HG02571 (cell line): ENCODE results near the gene RBPJ.

Experiments used
- ATAC-seq: cut with Tn5 transposase; IDR thresholded peaks from one replicate; pipeline ENCODE4 v1.9.1; 2021; ENCODE audit warnings: mild to moderate bottlenecking, moderate library complexity; ENCODE audit not compliant: unreplicated experiment

Gene RBPJ

GRCh38 chr4:26454961-26455360 lies 134.1 kb downstream of the RBPJ start:
- ATAC-seq: no peak

- no peak for ATAC-seq
Observed at GRCh38 chr4:26455571-26455970, 134.8 kb downstream of the RBPJ start.

GRCh38 chr4:26457412-26457811 lies 136.6 kb downstream of the RBPJ start:
- ATAC-seq: no peak

- no peak for ATAC-seq
Observed at GRCh38 chr4:26458157-26458561, 137.3 kb downstream of the RBPJ start.

GRCh38 chr4:26459054-26459755 lies 138.4 kb downstream of the RBPJ start:
- ATAC-seq: no peak

GRCh38 chr4:26459756-26460530 lies 139.1 kb downstream of the RBPJ start:
- ATAC-seq: no peak

- ATAC-seq: no peak
Observed at GRCh38 chr4:26462874-26463273, 142.1 kb downstream of the RBPJ start.

- ATAC-seq: no peak
Observed at GRCh38 chr4:26463386-26463785, 142.6 kb downstream of the RBPJ start.

GRCh38 chr4:26464420-26465095 lies 143.7 kb downstream of the RBPJ start:
- no peak for ATAC-seq

GRCh38 chr4:26466578-26467270 lies 145.9 kb downstream of the RBPJ start:
- ATAC-seq: no peak

GRCh38 chr4:26467724-26468123 lies 146.9 kb downstream of the RBPJ start:
- ATAC-seq: no peak

GRCh38 chr4:26468283-26468949 lies 147.6 kb downstream of the RBPJ start:
- ATAC-seq: no peak

- no peak for ATAC-seq
Observed at GRCh38 chr4:26468977-26469376, 148.2 kb downstream of the RBPJ start.

GRCh38 chr4:26471890-26472289 lies 151.1 kb downstream of the RBPJ start:
- no peak for ATAC-seq

GRCh38 chr4:26473893-26474292 lies 153.1 kb downstream of the RBPJ start:
- ATAC-seq: no peak

GRCh38 chr4:26474551-26474950 lies 153.7 kb downstream of the RBPJ start:
- ATAC-seq: no peak

- no peak for ATAC-seq
Observed at GRCh38 chr4:26475716-26476115, 154.9 kb downstream of the RBPJ start.

- ATAC-seq: no peak
Observed at GRCh38 chr4:26476545-26476944, 155.7 kb downstream of the RBPJ start.

GRCh38 chr4:26478330-26478729 lies 157.5 kb downstream of the RBPJ start:
- ATAC-seq: no peak

- ATAC-seq: no peak
Observed at GRCh38 chr4:26482508-26483462, 162.0 kb downstream of the RBPJ start.
